Neural progenitor cell (in vitro differentiated cells): ENCODE measurements around the gene NRP1. TPM values are rescaled to one million over a fixed set of nuclear protein-coding genes. Genes with fewer than 3 reads are reported as not detected.

ENCODE experiments used
- DNase-seq: peaks from one replicate; pipeline ENCODE4 v3.0.0-alpha.2; 2016; ENCODE audit warnings: low spot score
- H2AFZ ChIP-seq: fragments of 200-600 bp; sonication (generic); replicated peaks from 2 replicates; pipeline ENCODE4 v1.6.1; 2016; ENCODE audit warnings: antibody characterized with exemption
- H3F3A ChIP-seq: fragments of 200-600 bp; sonication (generic); 2 replicates; pipeline ENCODE4 v1.6.1; 2016; ENCODE audit warnings: antibody characterized with exemption, low read depth
- H3K27ac ChIP-seq: fragments of 200-600 bp; sonication (generic); 2 replicates; pipeline ENCODE4 v1.5.1; 2016; ENCODE audit warnings: mild to moderate bottlenecking
- H3K27me3 ChIP-seq: fragments of 200-600 bp; sonication (generic); 2 replicates; pipeline ENCODE4 v1.6.1; 2016; ENCODE audit warnings: mild to moderate bottlenecking, moderate library complexity
- H3K36me3 ChIP-seq: fragments of 200-600 bp; sonication (generic); 2 replicates; pipeline ENCODE4 v1.5.1; 2016
- H3K4me1 ChIP-seq: fragments of 200-600 bp; sonication (generic); 2 replicates; pipeline ENCODE4 v1.6.1; 2016; ENCODE audit warnings: mixed run types
- H3K4me2 ChIP-seq: fragments of 200-600 bp; sonication (generic); 2 replicates; pipeline ENCODE4 v1.6.1; 2016
- H3K4me3 ChIP-seq: fragments of 200-600 bp; sonication (generic); 2 replicates; pipeline ENCODE4 v1.5.1; 2016
- H3K79me2 ChIP-seq: fragments of 200-600 bp; sonication (generic); 2 replicates; pipeline ENCODE4 v1.6.1; 2016; ENCODE audit warnings: low read depth
- H3K9ac ChIP-seq: fragments of 200-600 bp; sonication (generic); 2 replicates; pipeline ENCODE4 v1.6.1; 2016
- H3K9me3 ChIP-seq: fragments of 200-600 bp; sonication (generic); 2 replicates; pipeline ENCODE4 v1.5.1; 2016; ENCODE audit warnings: low read depth
- H4K20me1 ChIP-seq: fragments of 200-600 bp; sonication (generic); 2 replicates; pipeline ENCODE4 v1.6.1; 2016; ENCODE audit warnings: low read depth
- H3K27ac Mint-ChIP-seq: 3 replicates; pipeline ENCODE4 v1.8.0; 2021; ENCODE audit warnings: mixed read lengths
- H3K27me3 Mint-ChIP-seq: 2 replicates; pipeline ENCODE4 v1.8.0; 2022; ENCODE audit warnings: low read depth, mild to moderate bottlenecking, inconsistent platforms, moderate library complexity, mixed read lengths; ENCODE audit not compliant: insufficient read depth
- H3K36me3 Mint-ChIP-seq: 3 replicates; pipeline ENCODE4 v1.8.0; 2021; ENCODE audit warnings: mixed read lengths
- H3K4me1 Mint-ChIP-seq: 3 replicates; pipeline ENCODE4 v1.8.0; 2021; ENCODE audit warnings: mixed read lengths
- H3K4me3 Mint-ChIP-seq: 3 replicates; pipeline ENCODE4 v1.8.0; 2021; ENCODE audit warnings: mild to moderate bottlenecking, moderate library complexity, mixed read lengths
- H3K9me3 Mint-ChIP-seq: 3 replicates; pipeline ENCODE4 v1.8.0; 2020; ENCODE audit warnings: mixed read lengths
- CTCF ChIP-seq: fragments of 200-600 bp; sonication (generic); IDR thresholded peaks from 2 replicates; pipeline ENCODE4 v1.5.1; 2017; ENCODE audit warnings: antibody characterized with exemption, mild to moderate bottlenecking
- EZH2 ChIP-seq: fragments of 200-600 bp; sonication (generic); IDR thresholded peaks from 2 replicates; pipeline ENCODE4 v1.6.1; 2017; ENCODE audit warnings: antibody characterized with exemption, mild to moderate bottlenecking, moderate library complexity
- EZH2phosphoT487 ChIP-seq: fragments of 200-600 bp; sonication (generic); IDR thresholded peaks from 2 replicates; pipeline ENCODE4 v1.6.1; 2017; ENCODE audit warnings: antibody characterized with exemption
- total RNA-seq: library from RNA; depleted of rRNA; stranded (reverse); fragments of >200 nt; gene quantifications from 2 replicates; pipeline ENCODE4 v1.2.3, GENCODE V29; 2015; ENCODE audit warnings: low replicate concordance

NRP1 gene
- total RNA-seq, 1 donor from 2014 or later: 1.9 TPM

- Histone ChIP-seq H2AFZ (no peak overlapping the region), H3K36me3 (no peaks in the 10 kb centered on the region), H3K9ac (no peak overlapping the region), H3K4me3 (no peak overlapping the region), H3K4me2 (no peak overlapping the region), H3K79me2 (no peaks in the 10 kb centered on the region), H4K20me1 (no peaks in the 10 kb centered on the region), H3K9me3 (no peaks in the 10 kb centered on the region), H3K27me3 (no peaks in the 10 kb centered on the region), H3F3A (no peaks in the 10 kb centered on the region), H3K4me1 (peaks cover 9% of the 10 kb centered on the region), H3K27ac (no peak overlapping the region)
- peaks cover 5% of the 10 kb centered on the region for H3K4me1 Mint-ChIP-seq
- TF ChIP-seq CTCF (no peak), EZH2 (no peak), EZH2phosphoT487 (no peak)
- peaks cover 22% of the 10 kb centered on the region for H3K36me3 Mint-ChIP-seq
- no peak overlapping the region for H3K4me3 Mint-ChIP-seq
- no peaks in the 10 kb centered on the region for H3K9me3 Mint-ChIP-seq
- peak overlapping the region; percentile 3 for H3K27ac Mint-ChIP-seq
- no peak for DNase-seq
- peaks cover 2% of the 10 kb centered on the region for H3K27me3 Mint-ChIP-seq
Measured at GRCh38 chr10:33298893-33299292, 35.6 kb downstream of the NRP1 start.

DNA sequence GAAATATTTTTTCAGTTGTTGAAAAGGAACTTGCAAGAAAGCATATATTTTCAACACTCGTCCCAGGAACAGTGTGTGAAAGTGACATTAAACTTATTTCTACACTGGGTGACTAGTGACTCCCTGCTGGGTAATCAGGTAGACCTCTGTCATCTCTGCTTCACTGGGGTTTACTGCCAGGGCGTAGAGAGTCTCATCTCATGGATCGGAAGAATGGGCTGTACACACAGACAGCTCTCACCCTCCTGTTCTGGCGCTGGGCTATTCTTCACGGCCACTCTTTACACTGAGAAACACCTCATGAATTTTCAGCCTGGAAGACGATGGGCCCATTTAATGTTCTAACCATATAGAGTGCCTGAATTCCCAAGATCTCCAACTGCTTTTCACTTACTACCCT lies 36.4 kb downstream of the NRP1 start:
- Mint-ChIP-seq H3K27ac (no peak overlapping the region), H3K36me3 (peaks cover 24% of the 10 kb centered on the region), H3K27me3 (peaks cover 2% of the 10 kb centered on the region), H3K4me1 (peaks cover 13% of the 10 kb centered on the region), H3K9me3 (no peaks in the 10 kb centered on the region), H3K4me3 (no peak overlapping the region)
- no peak for DNase-seq
- H3K27me3 ChIP-seq: no peaks in the 10 kb centered on the region
- H3K4me3 ChIP-seq: no peak overlapping the region
- no peaks in the 10 kb centered on the region for H3K9me3 ChIP-seq
- H4K20me1 ChIP-seq: no peaks in the 10 kb centered on the region
- peaks cover 9% of the 10 kb centered on the region for H3K4me1 ChIP-seq
- H2AFZ ChIP-seq: no peak overlapping the region
- no peaks in the 10 kb centered on the region for H3K36me3 ChIP-seq
- TF ChIP-seq CTCF (no peak), EZH2phosphoT487 (no peak), EZH2 (no peak)
- no peak overlapping the region for H3K4me2 ChIP-seq
- H3K27ac ChIP-seq: no peak overlapping the region
- no peaks in the 10 kb centered on the region for H3K79me2 ChIP-seq
- no peaks in the 10 kb centered on the region for H3F3A ChIP-seq
- H3K9ac ChIP-seq: no peak overlapping the region

DNA sequence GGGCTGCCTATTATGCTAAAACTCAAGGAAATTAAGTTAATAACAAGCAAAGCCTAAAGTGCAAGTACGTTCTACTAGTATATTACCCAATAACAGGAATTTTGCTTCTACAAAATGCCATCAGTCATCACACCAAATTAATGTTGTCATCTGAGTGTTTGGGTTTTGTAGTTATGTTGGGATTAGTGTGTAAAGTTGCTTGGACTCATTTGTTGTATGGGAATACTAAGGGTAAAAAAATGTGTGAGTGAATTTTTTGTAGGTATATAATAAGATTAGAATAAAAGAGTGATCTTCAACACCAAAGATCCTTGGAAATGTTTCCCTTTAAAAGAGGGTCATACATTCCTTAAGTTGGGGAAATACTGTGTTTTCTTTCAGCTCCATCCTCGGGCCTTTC lies 38.6 kb downstream of the NRP1 start:
- Histone ChIP-seq H2AFZ (no peak overlapping the region), H3F3A (no peaks in the 10 kb centered on the region), H3K4me3 (no peak overlapping the region), H3K79me2 (no peaks in the 10 kb centered on the region), H3K9ac (no peak overlapping the region), H3K27me3 (no peaks in the 10 kb centered on the region), H3K9me3 (no peaks in the 10 kb centered on the region), H4K20me1 (no peaks in the 10 kb centered on the region), H3K36me3 (no peaks in the 10 kb centered on the region), H3K4me1 (peaks cover 1% of the 10 kb centered on the region), H3K4me2 (no peak overlapping the region), H3K27ac (no peak overlapping the region)
- Mint-ChIP-seq H3K27ac (no peak overlapping the region), H3K4me1 (peaks cover 35% of the 10 kb centered on the region), H3K27me3 (peaks cover 2% of the 10 kb centered on the region), H3K4me3 (no peak overlapping the region), H3K9me3 (no peaks in the 10 kb centered on the region), H3K36me3 (peaks cover 19% of the 10 kb centered on the region)
- no peak for DNase-seq
- TF ChIP-seq EZH2 (no peak), CTCF (no peak), EZH2phosphoT487 (no peak)
